Measurements from ENCODE around the gene NANP.
"Not testable (repeated sequence)": the region's sequence is repeated elsewhere in the genome, so short reads cannot be mapped to it uniquely, and the experiment has no call there.

The NANP gene, protein sequence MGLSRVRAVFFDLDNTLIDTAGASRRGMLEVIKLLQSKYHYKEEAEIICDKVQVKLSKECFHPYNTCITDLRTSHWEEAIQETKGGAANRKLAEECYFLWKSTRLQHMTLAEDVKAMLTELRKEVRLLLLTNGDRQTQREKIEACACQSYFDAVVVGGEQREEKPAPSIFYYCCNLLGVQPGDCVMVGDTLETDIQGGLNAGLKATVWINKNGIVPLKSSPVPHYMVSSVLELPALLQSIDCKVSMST

DNA sequence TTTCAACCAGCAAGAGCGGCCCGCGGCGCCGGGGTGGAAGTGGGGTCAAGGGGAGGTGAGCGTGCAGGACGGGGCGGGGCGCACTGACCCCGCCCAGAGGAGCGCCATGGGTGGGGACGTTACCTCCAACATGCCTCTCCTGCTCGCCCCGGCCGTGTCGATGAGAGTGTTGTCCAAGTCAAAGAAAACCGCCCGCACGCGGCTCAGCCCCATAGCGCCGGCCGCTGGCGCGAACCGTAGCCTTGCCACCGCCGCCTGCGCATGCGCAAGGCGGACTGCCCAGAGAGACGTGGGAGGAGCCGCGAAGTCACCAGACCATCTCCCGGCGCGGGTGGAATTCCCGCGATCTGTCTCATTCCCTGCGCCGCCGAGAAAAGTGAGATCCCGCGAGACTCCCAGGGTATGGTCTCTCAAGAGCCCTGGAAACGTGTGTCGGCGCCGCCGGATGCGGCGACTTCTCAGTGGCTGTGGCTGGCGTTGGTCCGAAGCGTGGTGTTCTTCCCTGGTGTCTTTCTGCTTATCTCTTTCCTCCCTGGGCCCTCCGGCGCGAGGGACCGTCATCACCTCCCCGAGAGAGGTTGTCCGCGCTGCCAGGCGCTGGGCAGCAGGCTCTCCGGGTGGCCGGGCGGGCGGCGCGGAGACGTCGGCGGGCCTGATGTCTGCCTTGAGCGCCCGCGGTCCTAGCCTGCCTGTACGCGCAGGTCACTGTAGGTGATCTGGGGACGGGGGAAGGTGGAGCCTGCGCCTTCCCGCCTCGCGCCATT, at the start of gene NANP:
Gene NANP, minus strand, starts transcription at position 279 of the 764 bp plus-strand sequence. Its CDS starts 66 bp downstream, at position 213.
- DNase-seq (ENCODE audit: low spot score), result peak; percentile 95

DNA sequence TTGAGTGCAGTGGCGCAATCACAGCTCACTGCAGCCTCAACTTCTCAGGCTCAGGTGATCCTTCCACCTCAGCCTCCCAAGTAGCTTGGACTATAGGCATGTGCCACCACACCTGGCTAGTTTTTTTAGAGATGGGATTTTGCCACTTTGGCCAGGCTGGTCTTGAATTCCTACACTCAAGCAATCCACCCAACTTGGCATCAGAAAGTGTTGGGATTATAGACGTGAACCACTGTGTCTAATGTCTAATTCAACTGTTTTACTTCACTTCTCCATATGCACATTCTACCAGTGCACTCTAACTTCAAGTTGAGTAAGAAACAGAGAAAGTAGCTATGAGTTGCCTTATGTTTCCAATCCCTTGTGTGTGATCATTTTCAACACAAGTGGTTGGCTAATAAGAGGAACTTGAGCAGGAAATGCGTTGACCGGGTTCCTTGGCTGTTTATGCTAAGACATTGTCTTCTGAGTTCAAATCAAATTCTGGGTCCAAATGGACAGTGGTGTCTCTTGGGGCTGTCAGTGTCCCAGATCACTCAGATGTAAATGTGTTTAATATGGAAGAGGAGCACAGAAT, 48.9 kb upstream of the NANP start:
- no peak for DNase-seq (ENCODE audit: low spot score)

GRCh38 chr20:25669826-25670422, 46.1 kb upstream of the NANP start:
- peak; percentile 46 for DNase-seq (ENCODE audit: low spot score)

GRCh38 chr20:25668446-25668845, 44.6 kb upstream of the NANP start:
- DNase-seq (ENCODE audit: low spot score), result no peak

- no peak for DNase-seq (ENCODE audit: low spot score)
Observed at GRCh38 chr20:25659999-25660398, 36.2 kb upstream of the NANP start.

GRCh38 chr20:25654487-25654886, 30.7 kb upstream of the NANP start:
- no peak for DNase-seq (ENCODE audit: low spot score)

GRCh38 chr20:25652866-25653265, 29.1 kb upstream of the NANP start:
- DNase-seq (ENCODE audit: low spot score), result not testable (repeated sequence)

GRCh38 chr20:25644814-25645213, 21.0 kb upstream of the NANP start:
- no peak for DNase-seq (ENCODE audit: low spot score)

- no peak for DNase-seq (ENCODE audit: low spot score)
Observed at GRCh38 chr20:25643716-25644115, 19.9 kb upstream of the NANP start.

DNA sequence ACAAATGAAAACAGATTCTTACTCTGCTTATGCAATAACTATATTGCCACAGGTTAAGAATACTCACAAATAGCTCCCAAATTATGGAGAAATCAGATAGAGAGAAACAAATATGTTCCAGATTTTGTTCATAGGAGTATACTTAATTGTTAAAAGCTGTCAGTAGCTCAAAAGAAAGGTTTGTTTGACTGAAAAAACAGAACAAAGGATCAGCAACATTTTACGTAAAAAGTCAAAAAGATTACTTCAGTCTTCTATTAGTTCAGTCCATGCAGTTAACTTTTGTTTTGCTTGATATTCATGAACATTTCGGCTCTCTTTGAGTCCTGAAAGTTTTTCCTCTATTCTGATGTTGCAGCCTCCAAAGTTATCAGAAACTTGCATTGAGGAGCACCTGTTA, 13.4 kb upstream of the NANP start:
- no peak for DNase-seq (ENCODE audit: low spot score)

GRCh38 chr20:25632940-25633790, 9.4 kb upstream of the NANP start:
- DNase-seq (ENCODE audit: low spot score), result no peak

- not testable (repeated sequence) for DNase-seq (ENCODE audit: low spot score)
Observed at GRCh38 chr20:25630615-25631014, 6.8 kb upstream of the NANP start.

DNA sequence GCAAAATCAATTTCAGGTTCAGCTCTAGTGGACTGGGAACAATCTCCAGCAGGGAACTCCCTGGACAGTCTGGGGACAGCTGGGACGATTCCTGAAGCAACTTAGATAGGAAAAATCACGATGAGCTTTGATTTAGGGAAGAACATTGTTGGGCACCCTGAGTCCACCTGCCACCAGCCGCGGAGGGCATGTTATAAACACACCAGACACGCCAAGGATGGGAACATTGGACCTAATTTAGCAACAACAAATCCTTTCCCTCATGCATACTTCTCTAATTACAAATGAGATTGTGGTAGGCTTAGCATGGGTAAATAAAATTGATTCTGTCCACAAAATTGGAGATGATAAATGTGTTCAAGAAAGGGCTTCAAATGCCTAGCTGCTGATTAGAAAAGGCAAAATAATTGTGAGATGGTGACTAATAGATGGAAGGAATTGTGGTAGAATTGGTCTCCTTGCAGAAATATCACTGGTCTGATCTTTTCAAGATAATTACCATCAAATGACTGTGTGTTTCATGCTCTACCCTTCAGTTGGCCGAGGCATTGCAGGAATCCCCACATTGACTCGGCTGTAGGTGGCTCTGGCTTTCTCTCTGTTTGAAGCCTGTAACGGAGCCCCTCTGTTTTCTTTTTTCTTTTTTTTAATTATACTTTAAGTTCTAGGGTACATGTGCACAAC, 6.1 kb upstream of the NANP start:
- DNase-seq (ENCODE audit: low spot score), result no peak

GRCh38 chr20:25626779-25627178, 3.0 kb upstream of the NANP start:
- no peak for DNase-seq (ENCODE audit: low spot score)

GRCh38 chr20:25624500-25624939, 706 bp upstream of the NANP start:
- no peak for DNase-seq (ENCODE audit: low spot score)

DNA sequence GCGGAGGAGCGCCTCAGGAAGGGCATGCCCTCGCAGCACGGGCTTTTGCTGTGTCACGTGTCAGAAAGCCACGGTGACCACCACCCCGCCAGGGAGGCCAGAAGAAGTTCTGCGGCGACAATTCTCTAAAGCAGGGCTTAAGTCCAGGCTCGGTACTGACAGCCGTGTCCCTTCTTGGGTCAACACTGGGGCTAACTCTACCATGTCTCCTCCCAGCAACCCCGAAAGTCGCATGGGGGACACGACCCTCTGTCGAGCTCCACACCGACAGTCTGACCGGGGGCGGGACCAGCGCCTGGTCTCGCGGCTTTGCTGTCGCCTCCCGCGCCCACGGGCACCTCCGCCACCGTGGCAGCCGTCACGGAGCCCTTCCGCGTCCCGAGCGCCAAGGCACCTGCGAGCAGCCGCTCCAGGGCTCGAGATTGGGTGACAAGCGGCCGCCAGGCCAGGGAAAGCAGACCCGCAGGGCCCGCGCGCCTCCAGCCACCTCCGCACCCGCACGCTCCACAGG, 534 bp downstream of the NANP start:
- peak; percentile 31 for DNase-seq (ENCODE audit: low spot score)

DNA sequence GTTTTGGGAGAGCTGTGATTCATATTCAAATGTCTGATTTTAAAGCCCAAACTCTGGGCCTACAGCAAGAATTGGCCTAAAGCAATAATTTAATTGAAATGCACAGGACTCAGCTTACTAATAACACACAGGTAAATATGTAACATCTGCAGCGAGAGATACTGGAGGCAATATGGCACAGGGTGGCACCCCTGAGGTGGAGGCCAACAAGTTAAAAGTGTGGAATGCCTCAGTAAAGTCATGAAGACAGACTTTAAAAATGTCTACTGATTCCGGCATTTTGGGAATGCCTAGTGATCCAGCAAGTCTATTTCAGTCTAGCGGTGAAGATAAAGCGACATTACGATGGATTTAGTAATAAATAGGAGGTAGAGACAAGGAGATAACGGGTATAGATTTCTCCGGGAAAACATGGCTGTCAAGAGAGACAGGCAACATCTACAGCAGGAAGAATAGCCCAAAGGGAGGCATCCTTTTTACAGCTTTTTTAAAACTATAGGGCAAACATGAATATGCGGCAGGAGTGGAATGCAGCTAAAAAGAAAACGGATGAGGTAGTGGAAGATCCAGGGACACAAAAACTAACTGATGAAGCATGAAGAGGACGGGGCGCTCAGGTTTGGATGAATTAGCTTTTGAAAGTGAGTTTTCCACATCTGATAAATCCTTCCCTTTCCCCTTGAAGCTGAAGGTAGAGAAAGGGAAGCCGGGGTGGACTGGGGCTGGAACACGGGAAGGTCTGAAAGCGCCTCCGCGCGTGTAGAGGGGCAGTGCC, 1.2 kb downstream of the NANP start:
- DNase-seq (ENCODE audit: low spot score), result no peak

GRCh38 chr20:25622049-25622448, 1.8 kb downstream of the NANP start:
- no peak for DNase-seq (ENCODE audit: low spot score)

- DNase-seq (ENCODE audit: low spot score), result no peak
Observed at GRCh38 chr20:25619514-25619913, 4.3 kb downstream of the NANP start.

- no peak for DNase-seq (ENCODE audit: low spot score)
Observed at GRCh38 chr20:25608774-25609173, 15.0 kb downstream of the NANP start.

All from iPS-NIHi11 (cell line).